ENCODE results near the gene GREB1.

GREB1 gene

GRCh38 chr2:11513319-11513718 is 20.5 kb upstream of the GREB1 start:
- DNase-seq = no peak

GRCh38 chr2:11514081-11514730 is 19.6 kb upstream of the GREB1 start:
- DNase-seq = no peak

- DNase-seq = no peak
These were observed 18.9 kb upstream of the GREB1 start for GRCh38 chr2:11514904-11515303.

- DNase-seq = no peak
These were observed 18.3 kb upstream of the GREB1 start for GRCh38 chr2:11515490-11515981.

GRCh38 chr2:11516984-11517648 is 16.7 kb upstream of the GREB1 start:
- DNase-seq = no peak

GRCh38 chr2:11517906-11518305 is 15.9 kb upstream of the GREB1 start:
- no peak for DNase-seq

GRCh38 chr2:11520092-11520693 is 13.7 kb upstream of the GREB1 start:
- no peak for DNase-seq

- no peak for DNase-seq
These were observed 12.1 kb upstream of the GREB1 start for GRCh38 chr2:11521775-11522174.

- no peak for DNase-seq
These were observed 9.4 kb upstream of the GREB1 start for GRCh38 chr2:11524470-11524869.

- no peak for DNase-seq
These were observed 8.1 kb upstream of the GREB1 start for GRCh38 chr2:11525762-11526161.

GRCh38 chr2:11527001-11527400 is 6.8 kb upstream of the GREB1 start:
- no peak for DNase-seq

- DNase-seq = no peak
These were observed 5.6 kb upstream of the GREB1 start for GRCh38 chr2:11528228-11528627.

GRCh38 chr2:11530864-11531465 is 2.9 kb upstream of the GREB1 start:
- no peak for DNase-seq

- DNase-seq = peak; percentile 10
These were observed 1.3 kb upstream of the GREB1 start for GRCh38 chr2:11532416-11533055.

- no peak for DNase-seq
These were observed 363 bp downstream of the GREB1 start for GRCh38 chr2:11534071-11534745.

- DNase-seq = no peak
These were observed 1.1 kb downstream of the GREB1 start for GRCh38 chr2:11534746-11535484.

GRCh38 chr2:11535899-11536344 is 2.1 kb downstream of the GREB1 start:
- no peak for DNase-seq

GRCh38 chr2:11537951-11538350 is 4.1 kb downstream of the GREB1 start:
- DNase-seq = no peak

GRCh38 chr2:11539317-11540147 is 5.7 kb downstream of the GREB1 start:
- no peak for DNase-seq

GRCh38 chr2:11540148-11540995 is 6.5 kb downstream of the GREB1 start:
- DNase-seq = no peak

Measured in fibroblast of upper back skin (primary cell).